AG20443 (cell line): ENCODE measurements around the gene IMMP2L.
"Not testable (repeated sequence)": the region's sequence is repeated elsewhere in the genome, so short reads cannot be mapped to it uniquely, and the experiment has no call there.

Source experiments
- DNase-seq: peaks from one replicate; pipeline ENCODE4 v3.0.0; 2012; ENCODE audit warnings: low spot score, mixed read lengths

Gene IMMP2L

GRCh38 chr7:111505422-111505821, 56.9 kb downstream of the IMMP2L start:
- DNase-seq = not testable (repeated sequence)

- DNase-seq = not testable (repeated sequence)
These were observed 60.5 kb downstream of the IMMP2L start for GRCh38 chr7:111501799-111502198.

- DNase-seq = peak; percentile 8
These were observed 63.3 kb downstream of the IMMP2L start for GRCh38 chr7:111499027-111499426.

- no peak for DNase-seq
These were observed 63.8 kb downstream of the IMMP2L start for GRCh38 chr7:111498391-111499007.

- DNase-seq = no peak
These were observed 67.0 kb downstream of the IMMP2L start for GRCh38 chr7:111495173-111495810.

- no peak for DNase-seq
These were observed 70.1 kb downstream of the IMMP2L start for GRCh38 chr7:111492234-111492633.

- peak; percentile 48 for DNase-seq
These were observed 75.7 kb downstream of the IMMP2L start for GRCh38 chr7:111486472-111487142.

- no peak for DNase-seq
These were observed 76.5 kb downstream of the IMMP2L start for GRCh38 chr7:111485701-111486380.

- DNase-seq = no peak
These were observed 79.2 kb downstream of the IMMP2L start for GRCh38 chr7:111483078-111483477.

GRCh38 chr7:111477462-111478225, 84.6 kb downstream of the IMMP2L start:
- no peak for DNase-seq

GRCh38 chr7:111476586-111477293, 85.6 kb downstream of the IMMP2L start:
- no peak for DNase-seq

- DNase-seq = no peak
These were observed 86.3 kb downstream of the IMMP2L start for GRCh38 chr7:111475959-111476358.

- DNase-seq = no peak
These were observed 86.9 kb downstream of the IMMP2L start for GRCh38 chr7:111475419-111475748.

GRCh38 chr7:111474723-111475418, 87.4 kb downstream of the IMMP2L start:
- DNase-seq = no peak

- no peak for DNase-seq
These were observed 88.7 kb downstream of the IMMP2L start for GRCh38 chr7:111473449-111474198.

GRCh38 chr7:111470998-111471397, 91.3 kb downstream of the IMMP2L start:
- DNase-seq = no peak

GRCh38 chr7:111469894-111470293, 92.4 kb downstream of the IMMP2L start:
- DNase-seq = not testable (repeated sequence)

- DNase-seq = not testable (repeated sequence)
These were observed 96.5 kb downstream of the IMMP2L start for GRCh38 chr7:111465774-111466173.

GRCh38 chr7:111460695-111461094, 101.6 kb downstream of the IMMP2L start:
- DNase-seq = no peak

- DNase-seq = peak; percentile 14
These were observed 102.5 kb downstream of the IMMP2L start for GRCh38 chr7:111459757-111460280.
